Measurements from ENCODE around the gene ACOT8. TPM values are rescaled to one million over a fixed set of nuclear protein-coding genes. Genes with fewer than 3 reads are reported as not detected.

The ACOT8 gene
- polyA plus RNA-seq, 3 donors, result 40.9 to 52.4 (median 44.6) TPM

DNA sequence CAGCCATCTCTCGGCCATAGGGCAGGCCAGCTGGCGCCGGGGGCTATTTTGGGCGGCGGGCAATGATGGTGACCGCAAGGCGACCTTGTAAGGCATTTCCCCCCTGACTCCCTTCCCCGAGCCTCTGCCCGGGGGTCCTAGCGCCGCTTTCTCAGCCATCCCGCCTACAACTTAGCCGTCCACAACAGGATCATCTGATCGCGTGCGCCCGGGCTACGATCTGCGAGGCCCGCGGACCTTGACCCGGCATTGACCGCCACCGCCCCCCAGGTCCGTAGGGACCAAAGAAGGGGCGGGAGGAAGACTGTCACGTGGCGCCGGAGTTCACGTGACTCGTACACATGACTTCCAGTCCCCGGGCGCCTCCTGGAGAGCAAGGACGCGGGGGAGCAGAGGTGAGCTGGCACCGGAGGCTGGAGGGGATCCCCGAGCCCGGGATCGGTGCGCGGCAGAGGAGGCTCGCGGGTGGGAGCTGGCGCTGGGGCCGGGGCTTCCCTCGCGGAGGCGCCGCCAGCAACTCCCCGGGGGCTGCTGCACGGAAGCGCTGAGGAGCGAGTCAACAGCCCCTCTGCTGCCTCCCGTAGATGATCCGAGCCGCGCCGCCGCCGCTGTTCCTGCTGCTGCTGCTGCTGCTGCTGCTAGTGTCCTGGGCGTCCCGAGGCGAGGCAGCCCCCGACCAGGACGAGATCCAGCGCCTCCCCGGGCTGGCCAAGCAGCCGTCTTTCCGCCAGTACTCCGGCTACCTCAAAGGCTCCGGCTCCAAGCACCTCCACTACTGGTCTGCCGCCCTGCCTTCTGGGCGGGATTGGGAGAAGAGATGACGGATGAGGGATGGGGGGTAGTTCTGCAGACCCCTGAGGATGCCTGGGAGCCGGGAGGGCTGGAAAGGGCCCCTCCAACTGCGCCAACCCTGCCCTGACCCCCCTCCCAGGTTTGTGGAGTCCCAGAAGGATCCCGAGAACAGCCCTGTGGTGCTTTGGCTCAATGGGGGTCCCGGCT, 34.1 kb upstream of the ACOT8 start, which contains the start of the genes CTSA and NEURL2:
TSS of gene CTSA (plus strand) at position 351 of the 999 bp plus-strand sequence. CDS start at position 585, 234 bp downstream.
TSS of gene NEURL2 (minus strand) at position 224 of the 999 bp plus-strand sequence. CDS start at position 7, 217 bp downstream.
- H3K27me3 ChIP-seq (ENCODE audit: control insufficient read depth in 2 of 2, insufficient read depth in 2 of 2, low read length in 2 of 2), result no peaks in the 10 kb centered on the region
- under 1% methylated on average over 67 of the region's 78 CpGs for WGBS (ENCODE audit: insufficient coverage)
- intact Hi-C loops (cut with micrococcal nuclease), result loop anchor here (2.0 to 5.0 kb wide), 2 partner anchors 34 to 44 kb away; partner anchors contain the start of genes ACOT8 (in 1 of the 2), PCIF1 (in 1 of the 2) and ZSWIM3 (in 1 of the 2)
- H3K9ac ChIP-seq (ENCODE audit: insufficient read depth, low read length, poor library complexity, severe bottlenecking), result peak within 1 kb of the TSS; percentile 78
- Mint-ChIP-seq H3K27me3 (ENCODE audit: low read depth in 3 of 3) (no peaks in the 10 kb centered on the region), H3K9me3 (peaks cover 0 to 2% (median 0%) of the 10 kb centered on the region in 7 donors), H3K27ac (peak within 1 kb of the TSS; percentile 85 to 96 (median 91)), H3K36me3 (peaks cover 40 to 48% of the 10 kb centered on the region in 2 donors), H3K4me3 (peak within 1 kb of the TSS; percentile 91 to 93), H3K4me1 (peaks cover 33% of the 10 kb centered on the region)
- peak within 1 kb of the TSS; percentile 59 to 87 for H3K27ac ChIP-seq (ENCODE audit: low read depth in 1 of 2, low read length in 2 of 2)
- H3K4me1 ChIP-seq (ENCODE audit: control insufficient read depth in 1 of 2, insufficient read depth in 2 of 2, low read length in 2 of 2), result peaks cover 36 to 46% of the 10 kb centered on the region in 2 donors
- TF ChIP-seq CTCF (IDR thresholded peaks at IDR 0.05), result no peak
- peak within 1 kb of the TSS; percentile 62 to 95 (median 72) for H3K4me3 ChIP-seq (replicated peaks in 1 of 3; ENCODE audit: low read depth in 2 of 3, low read length in 3 of 3)
- H3K36me3 ChIP-seq (replicated peaks in 1 of 2; ENCODE audit: control insufficient read depth in 1 of 2, insufficient read depth in 2 of 2, low read length in 2 of 2), result peaks cover 33 to 49% of the 10 kb centered on the region in 2 donors
- peaks cover 28% of the 10 kb centered on the region for H4K20me1 ChIP-seq (ENCODE audit: insufficient read depth, low read length)
- H3K79me2 ChIP-seq (ENCODE audit: insufficient read depth, low read length), result peaks cover 43% of the 10 kb centered on the region
- H2AFZ ChIP-seq (ENCODE audit: insufficient read depth, low read depth, low read length, poor library complexity, severe bottlenecking), result peak within 1 kb of the TSS; percentile 92
- no peaks in the 10 kb centered on the region for H3K9me3 ChIP-seq (replicated peaks in 1 of 2; ENCODE audit: control insufficient read depth in 1 of 2, insufficient read depth in 1 of 2, low read length in 2 of 2)
- peak within 1 kb of the TSS; percentile 99 for H3K4me2 ChIP-seq (replicated peaks; ENCODE audit: extremely low read depth, low read length, poor library complexity, severe bottlenecking)
- peak; percentile 73 to 89 (median 82) for DNase-seq

Measured in CD14-positive monocyte (primary cell).